ENCODE measurements around the gene ACAD8. TPM values are rescaled to one million over a fixed set of nuclear protein-coding genes. Genes with fewer than 3 reads are reported as not detected.

The ACAD8 gene
- total RNA-seq, 1 experiment from 2014 or later: 34.8 TPM

- H3K4me3 ChIP-seq (ENCODE audit: low read depth, low read length, poor library complexity, severe bottlenecking): no peak overlapping the region
- no peak overlapping the region for H3K27ac ChIP-seq (ENCODE audit: low read depth, low read length, poor library complexity, severe bottlenecking)
- no peaks in the 10 kb centered on the region for H3K4me1 ChIP-seq (ENCODE audit: insufficient read depth, low read length, poor library complexity, severe bottlenecking)
- DNase-seq (ENCODE audit: low spot score): no peak
- peaks cover 12% of the 10 kb centered on the region for H3K36me3 ChIP-seq (ENCODE audit: insufficient read depth, low read length, poor library complexity, severe bottlenecking)
- no peaks in the 10 kb centered on the region for H3K9me3 ChIP-seq (ENCODE audit: low read depth, low read length, poor library complexity, severe bottlenecking)
- ChIA-PET POLR2A (ENCODE audit: low non-redundant PET) (no interaction called here), CTCF (no interaction called here)
- BruUV-seq (replicated peaks): no TSS peak
- intact Hi-C loops (cut with micrococcal nuclease; ENCODE audit: unreplicated experiment): no loop called here
- TF ChIP-seq CTCF (conservative IDR thresholded peaks at IDR 0.05; ENCODE audit: low read depth, low read length) (no peak), EZH2 (IDR thresholded peaks at IDR 0.05; ENCODE audit: borderline replicate concordance, low read depth, low read length, poor library complexity, severe bottlenecking) (no peak)
- H3K27me3 ChIP-seq (replicated peaks; ENCODE audit: insufficient read depth, low read depth, low read length, poor library complexity): no peaks in the 10 kb centered on the region
Measured at GRCh38 chr11:134236834-134237556, 16.4 kb upstream of the ACAD8 start.

GRCh38 chr11:134237557-134237922 lies 15.8 kb upstream of the ACAD8 start:
- Histone ChIP-seq H3K9me3 (ENCODE audit: low read depth, low read length, poor library complexity, severe bottlenecking) (no peaks in the 10 kb centered on the region), H3K27me3 (replicated peaks; ENCODE audit: insufficient read depth, low read depth, low read length, poor library complexity) (no peaks in the 10 kb centered on the region), H3K27ac (ENCODE audit: low read depth, low read length, poor library complexity, severe bottlenecking) (no peak overlapping the region), H3K4me3 (ENCODE audit: low read depth, low read length, poor library complexity, severe bottlenecking) (no peak overlapping the region), H3K4me1 (ENCODE audit: insufficient read depth, low read length, poor library complexity, severe bottlenecking) (no peaks in the 10 kb centered on the region), H3K36me3 (ENCODE audit: insufficient read depth, low read length, poor library complexity, severe bottlenecking) (peaks cover 12% of the 10 kb centered on the region)
- no peak for TF ChIP-seq EZH2 (IDR thresholded peaks at IDR 0.05; ENCODE audit: borderline replicate concordance, low read depth, low read length, poor library complexity, severe bottlenecking)
- no peak for TF ChIP-seq CTCF (conservative IDR thresholded peaks at IDR 0.05; ENCODE audit: low read depth, low read length)
- no TSS peak for BruUV-seq (replicated peaks)
- POLR2A ChIA-PET (ENCODE audit: low non-redundant PET): no interaction called here
- intact Hi-C loops (cut with micrococcal nuclease; ENCODE audit: unreplicated experiment): no loop called here
- no peak for DNase-seq (ENCODE audit: low spot score)
- CTCF ChIA-PET: no interaction called here

GRCh38 chr11:134238956-134239355 lies 14.4 kb upstream of the ACAD8 start:
- BruUV-seq (replicated peaks): no TSS peak
- TF ChIP-seq EZH2 (IDR thresholded peaks at IDR 0.05; ENCODE audit: borderline replicate concordance, low read depth, low read length, poor library complexity, severe bottlenecking) (no peak), CTCF (conservative IDR thresholded peaks at IDR 0.05; ENCODE audit: low read depth, low read length) (no peak)
- intact Hi-C loops (cut with micrococcal nuclease; ENCODE audit: unreplicated experiment): no loop called here
- Histone ChIP-seq H3K9me3 (ENCODE audit: low read depth, low read length, poor library complexity, severe bottlenecking) (no peaks in the 10 kb centered on the region), H3K36me3 (ENCODE audit: insufficient read depth, low read length, poor library complexity, severe bottlenecking) (peaks cover 20% of the 10 kb centered on the region), H3K4me3 (ENCODE audit: low read depth, low read length, poor library complexity, severe bottlenecking) (no peak overlapping the region), H3K27me3 (replicated peaks; ENCODE audit: insufficient read depth, low read depth, low read length, poor library complexity) (no peaks in the 10 kb centered on the region), H3K27ac (ENCODE audit: low read depth, low read length, poor library complexity, severe bottlenecking) (no peak overlapping the region), H3K4me1 (ENCODE audit: insufficient read depth, low read length, poor library complexity, severe bottlenecking) (no peaks in the 10 kb centered on the region)
- ChIA-PET POLR2A (ENCODE audit: low non-redundant PET) (no interaction called here), CTCF (no interaction called here)
- no peak for DNase-seq (ENCODE audit: low spot score)

All from A673 (cell line).